ENCODE results near the gene RRP1B.

Gene RRP1B

GRCh38 chr21:43735236-43736091 lies 76.1 kb downstream of the RRP1B start:
- in situ Hi-C loops (cut with HindIII; ENCODE audit: low sequenced_read_pairs), result no loop called here
- no peak for DNase-seq (ENCODE audit: low read depth, low spot score)
- TF ChIP-seq CTCF (IDR thresholded peaks at IDR 0.05; ENCODE audit: low read depth, low read length), result no peak
- H3K4me3 ChIP-seq (ENCODE audit: low read depth, low read length), result no peak overlapping the region

GRCh38 chr21:43736224-43736883 lies 77.0 kb downstream of the RRP1B start:
- in situ Hi-C loops (cut with HindIII; ENCODE audit: low sequenced_read_pairs), result no loop called here
- H3K4me3 ChIP-seq (ENCODE audit: low read depth, low read length), result no peak overlapping the region
- no peak for DNase-seq (ENCODE audit: low read depth, low spot score)
- no peak for TF ChIP-seq CTCF (IDR thresholded peaks at IDR 0.05; ENCODE audit: low read depth, low read length)

GRCh38 chr21:43737158-43737950 lies 78.0 kb downstream of the RRP1B start:
- no peak for TF ChIP-seq CTCF (IDR thresholded peaks at IDR 0.05; ENCODE audit: low read depth, low read length)
- in situ Hi-C loops (cut with HindIII; ENCODE audit: low sequenced_read_pairs), result no loop called here
- DNase-seq (ENCODE audit: low read depth, low spot score), result no peak
- H3K4me3 ChIP-seq (ENCODE audit: low read depth, low read length), result no peak overlapping the region

GRCh38 chr21:43739621-43740435 lies 80.5 kb downstream of the RRP1B start:
- in situ Hi-C loops (cut with HindIII; ENCODE audit: low sequenced_read_pairs), result no loop called here
- no peak for TF ChIP-seq CTCF (IDR thresholded peaks at IDR 0.05; ENCODE audit: low read depth, low read length)
- no peak for DNase-seq (ENCODE audit: low read depth, low spot score)
- H3K4me3 ChIP-seq (ENCODE audit: low read depth, low read length), result no peak overlapping the region

GRCh38 chr21:43740497-43741156 lies 81.3 kb downstream of the RRP1B start:
- DNase-seq (ENCODE audit: low read depth, low spot score), result peak; percentile 17
- no peak overlapping the region for H3K4me3 ChIP-seq (ENCODE audit: low read depth, low read length)
- TF ChIP-seq CTCF (IDR thresholded peaks at IDR 0.05; ENCODE audit: low read depth, low read length), result no peak
- in situ Hi-C loops (cut with HindIII; ENCODE audit: low sequenced_read_pairs), result no loop called here
